IgD-negative memory B cell (primary cell): ENCODE results near the gene MOGAT1. TPM values are rescaled to one million over a fixed set of nuclear protein-coding genes. Genes with fewer than 3 reads are reported as not detected.
"Not testable (repeated sequence)": the region's sequence is repeated elsewhere in the genome, so short reads cannot be mapped to it uniquely, and the experiment has no call there.

ENCODE experiments used
- H3K27ac Mint-ChIP-seq, 3 donors: one replicate each; pipeline ENCODE4 v1.8.0; 2020 to 2022; ENCODE audit warnings: mild to moderate bottlenecking in 3 of 3, mixed read lengths in 3 of 3, moderate library complexity in 1 of 3
- H3K27me3 Mint-ChIP-seq: one replicate; pipeline ENCODE4 v1.8.0; 2021; ENCODE audit warnings: mixed read lengths
- H3K36me3 Mint-ChIP-seq: one replicate; pipeline ENCODE4 v1.8.0; 2020; ENCODE audit warnings: mild to moderate bottlenecking, mixed read lengths
- H3K4me1 Mint-ChIP-seq, 3 donors: one replicate each; pipeline ENCODE4 v1.8.0; 2020 to 2022; ENCODE audit warnings: mixed read lengths in 3 of 3, mild to moderate bottlenecking in 1 of 3
- H3K4me3 Mint-ChIP-seq, 4 donors: one replicate each; pipeline ENCODE4 v1.8.0; 2020 to 2022; ENCODE audit warnings: mild to moderate bottlenecking in 4 of 4, mixed read lengths in 4 of 4, moderate library complexity in 3 of 4
- H3K9me3 Mint-ChIP-seq, 3 donors: one replicate each; pipeline ENCODE4 v1.8.0; 2020 to 2021; ENCODE audit warnings: mixed read lengths in 3 of 3, mild to moderate bottlenecking in 1 of 3
- polyA plus RNA-seq: library from polyadenylated mRNA; unstranded; fragments of 300-500 nt; fragmentation: Illumina TruSeq; gene quantifications from one replicate; pipeline ENCODE4 v1.2.3, GENCODE V29; 2021

The MOGAT1 gene
- polyA plus RNA-seq, 1 donor from 2014 or later, result not detected

DNA sequence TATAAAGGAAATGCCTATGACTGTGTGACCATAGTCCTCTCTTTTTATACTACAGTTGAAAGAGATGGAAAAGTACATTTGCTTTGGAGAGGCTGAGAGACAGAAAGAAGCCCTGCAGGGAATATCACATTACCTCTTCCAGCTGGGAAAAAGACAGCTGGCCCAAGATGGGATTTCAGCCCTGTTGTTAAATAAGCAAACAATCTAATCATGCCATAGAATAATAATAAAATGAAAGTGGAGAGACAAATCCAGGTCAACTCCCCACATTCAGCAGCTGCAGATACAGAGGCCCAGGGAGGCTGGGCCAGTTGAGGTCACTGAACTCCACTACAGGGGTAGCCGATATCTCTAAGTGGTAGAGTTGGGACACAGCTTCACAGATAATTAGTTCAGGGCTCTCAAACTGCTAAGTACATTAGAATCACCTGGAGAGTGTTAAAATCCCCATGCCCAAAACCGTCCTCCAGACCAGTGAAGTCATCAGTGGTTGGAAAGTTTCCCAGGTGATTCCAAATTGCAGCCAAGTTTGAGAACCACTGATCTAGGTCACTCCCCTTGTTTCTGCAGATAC lies 81.9 kb downstream of the MOGAT1 start:
- Mint-ChIP-seq H3K4me1 (peaks cover 0 to 3% (median 2%) of the 10 kb centered on the region in 3 donors), H3K9me3 (peaks cover 2 to 6% (median 3%) of the 10 kb centered on the region in 3 donors), H3K36me3 (peaks cover 2% of the 10 kb centered on the region), H3K27ac (no peak overlapping the region), H3K27me3 (no peaks in the 10 kb centered on the region), H3K4me3 (no peak overlapping the region)

DNA sequence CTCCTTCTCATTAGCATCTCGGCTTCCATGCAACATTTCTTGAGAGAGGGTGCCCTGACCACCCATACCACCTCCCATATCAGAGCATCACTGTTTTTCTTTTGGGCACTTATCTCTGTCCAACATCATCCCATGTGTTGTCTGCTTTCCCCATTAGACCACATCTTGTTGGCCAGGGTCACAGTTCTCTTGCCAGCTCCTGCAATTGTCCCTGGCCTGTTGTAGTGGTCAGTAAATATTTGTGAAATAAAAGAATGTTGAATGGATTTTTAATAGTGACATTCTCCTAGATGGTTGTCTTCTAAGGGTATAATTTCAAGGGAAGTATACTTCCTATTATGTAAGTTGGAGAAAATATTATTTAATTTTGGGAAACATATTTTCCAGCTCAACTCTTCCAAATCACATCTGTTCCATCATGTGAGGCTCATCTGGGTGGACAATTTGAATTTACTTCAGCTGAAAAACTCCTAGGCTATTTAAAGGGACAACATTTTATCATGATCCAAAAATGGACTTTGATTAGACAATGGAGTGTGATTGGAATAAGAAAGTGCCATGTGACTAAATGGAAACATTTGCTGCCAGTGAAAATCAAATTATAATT lies 83.0 kb downstream of the MOGAT1 start:
- H3K9me3 Mint-ChIP-seq, result peaks cover 2 to 6% (median 3%) of the 10 kb centered on the region in 3 donors
- peaks cover 2% of the 10 kb centered on the region for H3K36me3 Mint-ChIP-seq
- H3K4me1 Mint-ChIP-seq, result peaks cover 0 to 3% (median 0%) of the 10 kb centered on the region in 3 donors
- no peak overlapping the region for H3K4me3 Mint-ChIP-seq
- H3K27ac Mint-ChIP-seq, result no peak overlapping the region
- H3K27me3 Mint-ChIP-seq, result no peaks in the 10 kb centered on the region

DNA sequence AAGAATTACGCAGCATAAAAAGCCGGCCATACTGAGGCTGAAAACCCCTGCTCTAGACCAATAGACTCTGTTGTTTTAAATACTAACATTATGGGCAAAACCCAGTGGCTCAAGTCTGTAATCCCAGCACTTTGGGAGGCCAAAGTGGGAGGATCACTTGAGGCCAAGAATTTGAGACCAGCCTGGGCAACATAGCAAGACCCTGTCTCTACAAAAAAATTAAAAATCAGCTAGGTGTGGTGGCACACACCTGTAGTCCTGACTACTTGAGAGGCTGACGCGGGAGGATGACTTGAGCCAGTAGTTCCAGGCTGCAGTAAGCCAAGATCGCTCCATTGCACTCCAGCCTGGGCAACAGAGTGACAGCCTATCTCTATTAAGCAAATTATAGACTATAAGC lies 84.1 kb downstream of the MOGAT1 start:
- not testable (repeated sequence) for H3K4me3 Mint-ChIP-seq, H3K27me3 Mint-ChIP-seq, H3K36me3 Mint-ChIP-seq, H3K4me1 Mint-ChIP-seq, H3K9me3 Mint-ChIP-seq, H3K27ac Mint-ChIP-seq

DNA sequence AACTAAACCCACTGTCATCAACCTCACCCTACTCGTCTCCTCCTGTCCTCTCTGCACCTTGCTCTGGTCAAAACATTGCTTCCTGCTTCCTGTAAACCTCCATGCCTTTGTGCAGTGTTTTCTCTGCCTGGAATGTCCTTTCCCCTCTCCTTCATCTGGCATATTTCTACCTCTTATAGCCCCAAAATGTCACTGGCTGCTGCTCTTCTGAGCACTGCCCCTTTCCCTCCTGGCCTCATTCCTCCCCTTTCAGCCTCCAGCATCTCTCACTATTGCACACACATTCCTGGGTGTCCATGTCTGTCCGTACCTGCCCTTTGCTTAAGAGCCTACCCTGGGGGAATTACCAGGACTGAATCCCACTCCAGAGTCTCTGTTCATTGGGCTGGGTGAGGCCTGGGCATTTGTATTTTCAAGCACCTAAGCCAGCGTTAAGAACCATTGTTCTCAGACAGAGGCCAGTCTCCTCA lies 84.9 kb downstream of the MOGAT1 start:
- Mint-ChIP-seq H3K36me3 (peaks cover 2% of the 10 kb centered on the region), H3K27me3 (peaks cover 1% of the 10 kb centered on the region), H3K9me3 (peaks cover 0 to 6% (median 2%) of the 10 kb centered on the region in 3 donors), H3K27ac (no peak overlapping the region), H3K4me1 (no peaks in the 10 kb centered on the region), H3K4me3 (no peak overlapping the region)

DNA sequence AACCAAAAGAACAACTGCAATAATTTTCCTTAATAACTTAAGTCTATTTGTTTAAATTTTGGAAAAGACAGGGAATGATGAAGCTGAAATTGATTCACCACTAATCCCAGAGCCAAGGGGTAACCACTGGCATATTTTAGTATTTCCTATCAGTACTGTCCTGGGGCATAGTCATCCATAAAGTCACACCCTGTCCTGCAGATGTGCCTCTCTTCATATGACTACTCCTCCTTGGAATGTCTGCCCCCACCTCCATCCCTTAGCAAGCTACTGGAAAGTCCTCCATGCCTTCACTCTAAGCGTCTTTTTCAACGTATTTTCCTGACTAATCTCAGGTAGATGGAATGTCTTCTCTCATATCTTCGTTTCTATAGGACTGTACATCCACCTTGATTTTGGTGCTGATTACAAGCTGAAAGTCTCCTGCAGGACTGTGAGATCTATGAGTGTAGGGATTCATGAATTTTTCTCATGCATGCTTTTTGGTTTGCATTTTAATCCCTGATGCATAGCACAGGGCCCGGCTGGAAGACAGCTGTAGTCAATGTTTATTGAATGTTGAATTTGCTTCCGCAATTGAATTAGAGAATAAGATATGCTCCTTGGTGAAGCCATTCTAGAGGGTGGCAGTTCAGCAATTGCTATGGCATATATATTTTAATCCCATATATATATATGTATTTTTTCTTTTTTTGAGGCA lies 85.6 kb downstream of the MOGAT1 start:
- Mint-ChIP-seq H3K4me1 (no peaks in the 10 kb centered on the region), H3K9me3 (no peaks in the 10 kb centered on the region), H3K36me3 (peaks cover 4% of the 10 kb centered on the region), H3K4me3 (no peak overlapping the region), H3K27me3 (peaks cover 1% of the 10 kb centered on the region), H3K27ac (no peak overlapping the region)

Other genes with a start within 250 kb of the MOGAT1 start
- 3.1 TPM for gene SGPP2, start 247.1 kb upstream of the MOGAT1 start, polyA plus RNA-seq
- 20.4 TPM for gene FARSB, start 15.6 kb upstream of the MOGAT1 start, polyA plus RNA-seq
- 19.6 TPM for gene ACSL3, start 189.4 kb downstream of the MOGAT1 start, polyA plus RNA-seq